NB4 (cell line): ENCODE measurements around the gene PDE6H.

Experiments used
- CTCF ChIP-seq: IDR thresholded peaks from one replicate; pipeline ENCODE4 v1.5.1; 2012; ENCODE audit warnings: low read depth, low read length
- POLR2A ChIP-seq: IDR thresholded peaks from 2 replicates; pipeline ENCODE4 v1.6.1; 2011; ENCODE audit warnings: mild to moderate bottlenecking; ENCODE audit not compliant: insufficient read length; ENCODE audit errors: extremely low read depth
- TF ChIP-seq, protein P1 (sequence below): IDR thresholded peaks from 2 replicates; pipeline ENCODE4 v1.6.1; 2011; ENCODE audit warnings: low read depth, low read length

DNA sequence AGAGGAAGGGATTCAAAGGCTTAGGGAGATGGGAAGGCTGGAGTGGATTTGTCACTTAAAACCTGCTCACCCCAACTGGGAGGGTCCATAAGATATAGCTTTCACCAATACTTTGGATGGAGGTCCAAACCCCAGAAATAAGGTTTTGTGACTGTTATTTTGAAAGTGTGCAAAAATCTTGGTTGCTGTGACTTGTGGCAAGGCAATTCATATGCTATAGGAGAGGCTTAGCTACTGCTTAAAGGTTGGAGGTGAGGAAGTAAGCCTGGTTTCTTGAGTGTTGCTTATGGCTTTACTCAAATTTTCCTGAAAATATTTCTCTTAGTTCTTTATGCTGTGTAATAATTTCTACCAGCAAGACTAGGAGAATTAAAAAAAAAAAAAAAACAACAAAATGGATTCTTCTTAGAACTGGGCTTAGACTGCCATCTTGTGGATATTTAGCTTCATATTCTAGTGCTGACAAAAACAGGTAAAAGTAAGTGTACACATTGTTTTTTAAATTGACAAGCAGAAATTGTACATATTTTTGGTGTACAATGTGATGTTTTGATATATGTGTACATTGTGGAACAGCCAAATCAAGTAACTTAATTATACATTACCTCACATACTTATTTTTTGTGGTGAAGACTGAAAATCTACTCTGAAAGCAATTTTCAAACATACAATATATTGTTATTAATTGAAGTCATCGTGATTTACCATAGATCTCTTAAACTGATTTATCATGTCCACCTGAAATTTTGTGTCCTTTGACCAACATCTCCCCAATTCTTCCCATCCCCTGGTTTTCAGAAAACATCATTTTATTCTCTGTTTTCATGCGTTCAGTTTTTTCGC lies 23.0 kb downstream of the PDE6H start:
- TF ChIP-seq CTCF (peak; percentile 22), POLR2A (no peak)
- TF ChIP-seq, protein P1, sequence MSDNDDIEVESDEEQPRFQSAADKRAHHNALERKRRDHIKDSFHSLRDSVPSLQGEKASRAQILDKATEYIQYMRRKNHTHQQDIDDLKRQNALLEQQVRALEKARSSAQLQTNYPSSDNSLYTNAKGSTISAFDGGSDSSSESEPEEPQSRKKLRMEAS, result no peak
